ENCODE measurements around the gene BTRC. TPM values are rescaled to one million over a fixed set of nuclear protein-coding genes. Genes with fewer than 3 reads are reported as not detected.

BTRC gene
- total RNA-seq, 1 experiment from 2014 or later, result 29.1 TPM

DNA sequence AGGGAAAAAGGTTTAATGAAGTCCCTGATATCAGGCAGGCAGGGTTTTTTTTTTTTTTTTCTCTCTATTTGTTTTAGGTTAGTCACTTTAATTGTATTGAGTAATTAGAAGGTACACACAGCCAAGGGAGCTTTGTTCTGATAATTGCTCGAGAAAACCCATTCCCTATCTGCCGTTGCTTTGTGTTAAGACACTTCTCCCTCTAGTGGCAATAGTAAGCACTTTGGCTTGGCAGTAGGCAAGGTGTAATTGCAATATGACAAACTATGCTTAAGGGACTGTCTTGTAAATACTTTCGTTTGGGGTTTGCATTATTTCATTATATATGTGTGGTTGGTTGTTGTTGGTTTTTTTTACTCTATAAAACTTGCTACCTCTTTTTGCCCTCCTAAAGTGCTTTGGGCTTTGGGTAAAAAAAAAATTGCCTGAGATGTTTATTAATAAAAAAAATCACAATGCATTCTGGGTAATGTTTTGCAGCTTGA is 113.4 kb downstream of the BTRC start:
- H3K9me2 ChIP-seq (ENCODE audit: insufficient read depth), result no peaks in the 10 kb centered on the region
- TF ChIP-seq EGR1 (IDR thresholded peaks at IDR 0.05; ENCODE audit: low read depth) (peak; percentile 28; the same call in 1 of the 2 replicates), FOSL1 (IDR thresholded peaks at IDR 0.05; ENCODE audit: low read depth) (no peak), ELF1 (IDR thresholded peaks at IDR 0.05; ENCODE audit: borderline replicate concordance, low read depth) (no peak), CBX3 (IDR thresholded peaks at IDR 0.05; ENCODE audit: low read depth) (peak; percentile 74; the same call in 1 of the 2 replicates), SRF (IDR thresholded peaks at IDR 0.05; ENCODE audit: low read depth) (0 out of 2 replicates have a peak, but pooled peaks have one; percentile 28), SP1 (IDR thresholded peaks at IDR 0.05; ENCODE audit: low read depth) (peak; percentile 31; the same call in 1 of the 2 replicates), JUND (IDR thresholded peaks at IDR 0.05) (no peak), RAD21 (IDR thresholded peaks at IDR 0.05; ENCODE audit: low read depth) (peak; percentile 78)
- TF ChIP-seq, protein P1, sequence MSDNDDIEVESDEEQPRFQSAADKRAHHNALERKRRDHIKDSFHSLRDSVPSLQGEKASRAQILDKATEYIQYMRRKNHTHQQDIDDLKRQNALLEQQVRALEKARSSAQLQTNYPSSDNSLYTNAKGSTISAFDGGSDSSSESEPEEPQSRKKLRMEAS (IDR thresholded peaks at IDR 0.05), result no peak
- TF ChIP-seq, protein P2, sequence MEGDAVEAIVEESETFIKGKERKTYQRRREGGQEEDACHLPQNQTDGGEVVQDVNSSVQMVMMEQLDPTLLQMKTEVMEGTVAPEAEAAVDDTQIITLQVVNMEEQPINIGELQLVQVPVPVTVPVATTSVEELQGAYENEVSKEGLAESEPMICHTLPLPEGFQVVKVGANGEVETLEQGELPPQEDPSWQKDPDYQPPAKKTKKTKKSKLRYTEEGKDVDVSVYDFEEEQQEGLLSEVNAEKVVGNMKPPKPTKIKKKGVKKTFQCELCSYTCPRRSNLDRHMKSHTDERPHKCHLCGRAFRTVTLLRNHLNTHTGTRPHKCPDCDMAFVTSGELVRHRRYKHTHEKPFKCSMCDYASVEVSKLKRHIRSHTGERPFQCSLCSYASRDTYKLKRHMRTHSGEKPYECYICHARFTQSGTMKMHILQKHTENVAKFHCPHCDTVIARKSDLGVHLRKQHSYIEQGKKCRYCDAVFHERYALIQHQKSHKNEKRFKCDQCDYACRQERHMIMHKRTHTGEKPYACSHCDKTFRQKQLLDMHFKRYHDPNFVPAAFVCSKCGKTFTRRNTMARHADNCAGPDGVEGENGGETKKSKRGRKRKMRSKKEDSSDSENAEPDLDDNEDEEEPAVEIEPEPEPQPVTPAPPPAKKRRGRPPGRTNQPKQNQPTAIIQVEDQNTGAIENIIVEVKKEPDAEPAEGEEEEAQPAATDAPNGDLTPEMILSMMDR (IDR thresholded peaks at IDR 0.05 in 2 of 3, conservative IDR thresholded peaks at IDR 0.05 in 1 of 3; ENCODE audit: borderline replicate concordance in 1 of 3, insufficient read depth in 1 of 3, low read depth in 2 of 3, low read length in 2 of 3), result peak; percentile 85 to 99 (median 98)
- TF ChIP-seq, protein P3, sequence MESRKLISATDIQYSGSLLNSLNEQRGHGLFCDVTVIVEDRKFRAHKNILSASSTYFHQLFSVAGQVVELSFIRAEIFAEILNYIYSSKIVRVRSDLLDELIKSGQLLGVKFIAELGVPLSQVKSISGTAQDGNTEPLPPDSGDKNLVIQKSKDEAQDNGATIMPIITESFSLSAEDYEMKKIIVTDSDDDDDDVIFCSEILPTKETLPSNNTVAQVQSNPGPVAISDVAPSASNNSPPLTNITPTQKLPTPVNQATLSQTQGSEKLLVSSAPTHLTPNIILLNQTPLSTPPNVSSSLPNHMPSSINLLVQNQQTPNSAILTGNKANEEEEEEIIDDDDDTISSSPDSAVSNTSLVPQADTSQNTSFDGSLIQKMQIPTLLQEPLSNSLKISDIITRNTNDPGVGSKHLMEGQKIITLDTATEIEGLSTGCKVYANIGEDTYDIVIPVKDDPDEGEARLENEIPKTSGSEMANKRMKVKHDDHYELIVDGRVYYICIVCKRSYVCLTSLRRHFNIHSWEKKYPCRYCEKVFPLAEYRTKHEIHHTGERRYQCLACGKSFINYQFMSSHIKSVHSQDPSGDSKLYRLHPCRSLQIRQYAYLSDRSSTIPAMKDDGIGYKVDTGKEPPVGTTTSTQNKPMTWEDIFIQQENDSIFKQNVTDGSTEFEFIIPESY (IDR thresholded peaks at IDR 0.05; ENCODE audit: extremely low read depth, insufficient replicate concordance, low read length), result no peak
- RAD21 ChIA-PET (ENCODE audit: low non-redundant PET in 1 of 2, low total read pairs in 2 of 2, uncharacterized antibody in 2 of 2, unreplicated experiment in 2 of 2), result interaction anchor here (0.8 to 1.4 kb wide), 7 partner anchors 88 to 253 kb away, joined by 3 to 11 read pairs (median 4); no protein-coding TSS in a partner anchor
- CTCF ChIA-PET, result interaction anchor here (0.6 to 4.7 kb wide), 47 partner anchors 8 to 543 kb away, joined by 3 to 65 read pairs (median 7); no protein-coding TSS in a partner anchor
- H4K20me1 ChIP-seq (ENCODE audit: insufficient read depth), result no peaks in the 10 kb centered on the region
- no peaks in the 10 kb centered on the region for H3K4me1 ChIP-seq (ENCODE audit: control insufficient read depth in 1 of 2, insufficient read depth in 2 of 2, low read length in 2 of 2)
- peak overlapping the region; percentile 24; the same call in 1 of the 2 replicates for H3K4me2 ChIP-seq (ENCODE audit: low read length)
- no peaks in the 10 kb centered on the region for H3K27me3 ChIP-seq (ENCODE audit: insufficient read depth, low read length)
- POLR2A ChIA-PET, result interaction anchor here (1.1 to 2.2 kb wide), 3 partner anchors 14 to 253 kb away, joined by 3 to 7 read pairs (median 5); no protein-coding TSS in a partner anchor
- H3K9me3 ChIP-seq (ENCODE audit: control insufficient read depth in 1 of 2, insufficient read depth in 1 of 2, low read depth in 1 of 2, low read length in 2 of 2), result no peaks in the 10 kb centered on the region
- no peak overlapping the region for H2AFZ ChIP-seq (ENCODE audit: low read depth, low read length, poor library complexity, severe bottlenecking)
- no peaks in the 10 kb centered on the region for H3K79me2 ChIP-seq (ENCODE audit: insufficient read depth, low read length)
- DNase-seq (ENCODE audit: low read depth, low spot score), result peak; percentile 76
- no peak overlapping the region for H3K4me3 ChIP-seq (replicated peaks in 1 of 2; ENCODE audit: low read depth in 1 of 2, low read length in 2 of 2)
- intact Hi-C loops (cut with micrococcal nuclease), result loop anchor here (1.0 kb wide), 1 partner anchor 253 kb away; no protein-coding TSS in a partner anchor
- peak; percentile 94 for ATAC-seq
- H3K27ac ChIP-seq (ENCODE audit: low read depth, low read length), result no peak overlapping the region
- H3K9ac ChIP-seq (ENCODE audit: low read length), result no peak overlapping the region
- BruUV-seq (replicated peaks), result no TSS peak
- no peaks in the 10 kb centered on the region for H3K36me3 ChIP-seq (ENCODE audit: control insufficient read depth in 1 of 2, insufficient read depth in 2 of 2, low read length in 2 of 2)

All from HCT116 (cell line).